ENCODE data around the gene CACNG5. TPM values are rescaled to one million over a fixed set of nuclear protein-coding genes. Genes with fewer than 3 reads are reported as not detected.

Gene CACNG5
- polyA plus RNA-seq, 3 donors: not detected

DNA sequence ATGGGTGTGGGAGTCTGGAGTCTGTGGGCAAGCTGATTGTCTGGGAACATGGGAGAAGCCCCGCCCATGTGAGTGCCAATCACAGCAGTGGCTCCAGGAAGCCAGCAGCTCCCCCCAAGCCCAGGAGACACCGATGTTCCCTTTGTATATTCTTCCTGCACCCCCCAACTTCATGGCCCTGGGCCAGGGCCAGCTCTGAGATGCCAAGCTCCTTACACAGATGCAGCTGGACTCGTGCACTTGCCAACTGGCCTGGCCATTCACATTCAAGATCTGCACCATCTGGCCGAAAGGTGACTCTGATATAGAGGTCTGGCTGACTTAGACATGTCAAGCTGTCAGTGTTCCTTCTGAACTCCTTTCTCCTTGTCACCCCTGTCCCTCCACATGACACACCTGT lies 50.5 kb downstream of the CACNG5 start:
- Histone ChIP-seq H4K20me1 (ENCODE audit: insufficient read depth, low read length) (no peaks in the 10 kb centered on the region), H3K36me3 (replicated peaks in 1 of 2; ENCODE audit: control insufficient read depth in 1 of 2, insufficient read depth in 2 of 2, low read length in 2 of 2) (no peaks in the 10 kb centered on the region), H3K4me1 (ENCODE audit: control insufficient read depth in 1 of 2, insufficient read depth in 2 of 2, low read length in 2 of 2) (no peaks in the 10 kb centered on the region), H3K9me3 (replicated peaks in 1 of 2; ENCODE audit: control insufficient read depth in 1 of 2, insufficient read depth in 1 of 2, low read length in 2 of 2) (peaks cover 0 to 1% of the 10 kb centered on the region in 2 donors), H3K4me3 (replicated peaks in 1 of 3; ENCODE audit: low read depth in 2 of 3, low read length in 3 of 3) (no peak overlapping the region), H3K9ac (ENCODE audit: insufficient read depth, low read length, poor library complexity, severe bottlenecking) (no peak overlapping the region), H3K79me2 (ENCODE audit: insufficient read depth, low read length) (no peaks in the 10 kb centered on the region), H3K27me3 (ENCODE audit: control insufficient read depth in 2 of 2, insufficient read depth in 2 of 2, low read length in 2 of 2) (no peaks in the 10 kb centered on the region), H3K4me2 (replicated peaks; ENCODE audit: extremely low read depth, low read length, poor library complexity, severe bottlenecking) (no peak overlapping the region), H3K27ac (ENCODE audit: low read depth in 1 of 2, low read length in 2 of 2) (no peak overlapping the region), H2AFZ (ENCODE audit: insufficient read depth, low read depth, low read length, poor library complexity, severe bottlenecking) (no peak overlapping the region)
- no peaks in the 10 kb centered on the region for H3K4me1 Mint-ChIP-seq
- 100% methylated on average over 2 of the region's 4 CpGs for WGBS (ENCODE audit: insufficient coverage)
- no peak for TF ChIP-seq CTCF (IDR thresholded peaks at IDR 0.05)
- no peak for DNase-seq
- intact Hi-C loops (cut with micrococcal nuclease): no loop called here
- H3K27me3 Mint-ChIP-seq (ENCODE audit: low read depth in 3 of 3): peaks cover 2 to 9% (median 3%) of the 10 kb centered on the region in 3 donors
- peaks cover 3 to 21% (median 13%) of the 10 kb centered on the region in 7 donors for H3K9me3 Mint-ChIP-seq
- no peak overlapping the region for H3K4me3 Mint-ChIP-seq
- H3K27ac Mint-ChIP-seq: no peak overlapping the region
- no peaks in the 10 kb centered on the region for H3K36me3 Mint-ChIP-seq

DNA sequence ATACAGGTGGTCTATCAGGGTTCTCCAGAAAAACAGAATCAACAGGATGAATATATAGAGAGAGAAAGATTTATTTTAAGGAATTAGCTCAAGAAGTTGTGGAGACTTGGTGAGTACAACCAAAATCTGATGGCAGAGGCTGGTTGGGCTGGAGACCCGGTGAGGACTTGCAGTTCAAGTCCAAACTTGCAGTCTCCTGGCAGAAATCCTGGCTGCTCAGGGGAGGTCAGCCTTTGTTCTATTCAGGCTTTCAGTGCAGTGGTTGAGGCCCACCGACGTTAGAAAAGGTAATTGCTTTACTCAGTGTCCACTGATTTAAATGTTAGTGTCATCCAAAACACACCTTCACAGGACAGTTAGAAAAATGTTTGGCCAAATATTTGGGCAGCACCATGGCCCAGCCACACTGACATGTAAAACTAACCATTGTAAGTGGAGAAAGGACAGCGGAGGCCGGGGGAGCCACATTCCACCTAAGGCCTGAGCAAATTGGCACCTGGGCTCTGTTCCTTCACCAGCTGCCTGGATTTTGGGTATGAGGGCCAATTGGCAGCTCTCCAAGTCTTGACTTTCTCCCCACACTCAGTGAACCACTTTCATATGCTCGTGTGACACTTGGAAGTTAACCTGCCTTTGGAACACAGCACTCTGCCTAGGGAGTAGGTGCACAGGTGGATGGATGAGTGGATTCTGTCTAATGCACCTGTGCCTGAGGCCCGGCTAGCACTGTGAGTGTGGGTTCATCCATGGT lies 54.7 kb downstream of the CACNG5 start:
- H3K27me3 Mint-ChIP-seq (ENCODE audit: low read depth in 3 of 3): peaks cover 0 to 7% (median 3%) of the 10 kb centered on the region in 3 donors
- Histone ChIP-seq H4K20me1 (ENCODE audit: insufficient read depth, low read length) (no peaks in the 10 kb centered on the region), H3K9ac (ENCODE audit: insufficient read depth, low read length, poor library complexity, severe bottlenecking) (no peak overlapping the region), H3K4me3 (replicated peaks in 1 of 3; ENCODE audit: low read depth in 2 of 3, low read length in 3 of 3) (no peak overlapping the region), H3K9me3 (replicated peaks in 1 of 2; ENCODE audit: control insufficient read depth in 1 of 2, insufficient read depth in 1 of 2, low read length in 2 of 2) (no peaks in the 10 kb centered on the region), H3K79me2 (ENCODE audit: insufficient read depth, low read length) (no peaks in the 10 kb centered on the region), H3K4me2 (replicated peaks; ENCODE audit: extremely low read depth, low read length, poor library complexity, severe bottlenecking) (no peak overlapping the region), H3K27ac (ENCODE audit: low read depth in 1 of 2, low read length in 2 of 2) (no peak overlapping the region), H3K27me3 (ENCODE audit: control insufficient read depth in 2 of 2, insufficient read depth in 2 of 2, low read length in 2 of 2) (no peaks in the 10 kb centered on the region), H2AFZ (ENCODE audit: insufficient read depth, low read depth, low read length, poor library complexity, severe bottlenecking) (no peak overlapping the region), H3K4me1 (ENCODE audit: control insufficient read depth in 1 of 2, insufficient read depth in 2 of 2, low read length in 2 of 2) (no peaks in the 10 kb centered on the region), H3K36me3 (replicated peaks in 1 of 2; ENCODE audit: control insufficient read depth in 1 of 2, insufficient read depth in 2 of 2, low read length in 2 of 2) (no peaks in the 10 kb centered on the region)
- 96% methylated on average over 4 of the region's 7 CpGs for WGBS (ENCODE audit: insufficient coverage)
- H3K9me3 Mint-ChIP-seq: peaks cover 0 to 9% (median 0%) of the 10 kb centered on the region in 7 donors
- intact Hi-C loops (cut with micrococcal nuclease): no loop called here
- DNase-seq: no peak
- TF ChIP-seq CTCF (IDR thresholded peaks at IDR 0.05): no peak
- H3K4me3 Mint-ChIP-seq: no peak overlapping the region
- H3K4me1 Mint-ChIP-seq: no peaks in the 10 kb centered on the region
- no peak overlapping the region for H3K27ac Mint-ChIP-seq
- H3K36me3 Mint-ChIP-seq: no peaks in the 10 kb centered on the region

Measured in CD14-positive monocyte (primary cell).